Fibroblast of skin of right biceps (primary cell): Measurements from ENCODE around the gene SDHAF3.
"Not testable (repeated sequence)": the region's sequence is repeated elsewhere in the genome, so short reads cannot be mapped to it uniquely, and the experiment has no call there.

Experiments used
- DNase-seq: peaks from one replicate; pipeline ENCODE4 v3.0.0-alpha.2; 2013

The SDHAF3 gene

DNA sequence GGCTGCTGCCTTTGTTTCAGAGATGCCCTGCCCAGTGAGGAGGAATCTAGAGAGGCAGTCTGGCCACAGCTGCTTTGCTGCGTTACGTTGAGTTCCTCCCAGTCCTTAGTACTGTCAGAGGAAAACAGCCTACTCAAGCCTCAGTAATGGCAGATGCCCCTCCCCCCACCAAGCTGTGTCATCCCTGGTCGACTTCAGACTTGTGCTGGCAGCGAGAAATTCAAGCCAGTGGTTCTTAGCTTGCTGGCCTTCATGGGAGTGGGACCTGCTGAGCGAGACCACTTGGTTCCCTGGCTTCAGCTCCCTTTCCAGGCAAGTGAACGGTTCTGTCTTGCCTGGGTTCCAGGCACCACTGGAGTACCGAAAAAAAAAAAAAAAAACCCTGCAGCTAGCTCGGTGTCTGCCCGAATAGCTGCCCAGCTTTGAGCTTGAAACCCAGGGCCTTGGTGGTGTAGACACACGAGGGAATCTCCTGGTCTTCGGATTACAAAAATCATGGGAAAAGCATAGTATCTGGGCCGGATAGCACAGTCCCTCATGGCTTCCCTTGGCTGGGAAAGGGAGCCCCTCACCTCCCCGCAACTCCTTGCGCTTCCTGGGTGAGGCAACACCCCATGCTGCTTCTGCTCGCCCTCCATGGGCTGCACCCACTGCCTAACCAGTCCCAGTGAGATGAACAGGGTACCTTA lies 9.1 kb downstream of the SDHAF3 start:
- peak; percentile 36 for DNase-seq

DNA sequence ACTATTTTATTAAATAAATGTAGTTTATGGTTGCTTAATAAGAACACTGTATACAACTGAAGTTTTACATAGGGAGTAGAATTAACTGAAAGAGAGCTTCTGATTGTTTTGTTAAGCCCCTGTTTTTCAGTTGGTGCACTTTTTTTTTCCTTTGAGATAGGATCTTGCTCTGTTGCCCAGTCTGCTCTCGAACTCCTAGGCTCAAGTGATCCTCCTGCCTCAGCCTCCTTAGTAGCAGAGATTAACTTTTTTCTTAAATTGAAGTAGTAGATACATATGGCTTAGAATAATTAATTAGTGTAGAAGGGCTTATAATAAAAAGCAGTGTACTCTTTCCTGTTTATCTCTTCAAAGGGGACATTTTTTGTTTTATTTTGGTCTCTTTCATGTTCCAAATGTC lies 11.2 kb downstream of the SDHAF3 start:
- no peak for DNase-seq

DNA sequence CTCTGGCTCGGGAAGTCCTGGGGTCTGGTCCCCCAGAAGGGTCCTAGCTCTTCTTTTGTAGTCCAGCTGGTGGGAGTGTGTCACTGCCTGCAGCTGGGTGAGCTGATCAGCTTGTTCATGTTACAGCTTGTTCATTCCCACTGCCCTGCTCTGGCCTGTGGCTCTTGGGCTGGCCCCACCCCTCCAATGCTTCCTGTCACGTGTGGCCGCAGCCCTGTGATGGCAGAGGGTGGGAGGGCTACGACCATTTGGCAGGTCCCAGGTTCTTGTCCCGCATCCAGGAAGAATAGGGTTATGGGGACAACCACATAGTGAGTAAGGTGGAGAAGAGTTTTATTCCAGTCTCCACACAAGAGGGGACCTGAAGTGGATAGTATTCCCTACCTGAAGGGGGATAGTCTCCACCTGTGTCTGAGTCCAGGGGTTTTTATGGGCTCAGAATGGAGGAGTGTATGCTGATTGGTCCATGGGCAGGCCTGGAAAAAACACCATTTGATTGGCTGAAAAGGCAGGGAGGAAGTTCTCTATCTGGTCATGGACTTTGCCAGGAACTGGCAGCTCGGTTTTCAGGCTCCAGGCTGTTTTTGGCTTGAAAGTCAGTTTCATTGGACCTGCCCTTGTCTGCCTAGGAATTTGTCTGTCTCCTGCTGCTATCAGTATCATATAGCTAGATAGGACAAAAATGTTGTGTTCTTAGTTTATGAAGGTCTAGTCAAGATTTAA lies 13.1 kb downstream of the SDHAF3 start:
- no peak for DNase-seq

DNA sequence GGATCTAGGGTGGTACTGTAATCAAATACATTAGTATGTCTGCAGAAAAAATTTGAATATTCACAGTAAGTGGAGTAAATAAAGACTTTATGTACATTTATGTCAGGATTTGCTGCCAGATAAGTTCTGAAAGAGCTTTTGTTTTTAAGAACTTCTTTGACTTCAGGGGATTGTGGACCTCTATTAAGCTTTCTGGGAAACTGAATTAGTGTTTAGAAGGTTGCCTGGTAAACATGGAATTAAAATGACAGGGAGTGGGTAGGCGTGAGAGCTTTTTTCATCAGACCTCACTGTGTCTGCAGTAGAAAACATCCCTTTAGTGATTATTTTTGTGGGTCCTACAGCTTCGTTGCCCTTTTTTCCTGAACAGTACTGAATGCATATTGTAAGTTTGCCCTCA lies 15.7 kb downstream of the SDHAF3 start:
- no peak for DNase-seq

- DNase-seq, result no peak
Observed at GRCh38 chr7:97138830-97139229, 21.3 kb downstream of the SDHAF3 start.

- peak; percentile 22 for DNase-seq
Observed at GRCh38 chr7:97145068-97145467, 27.6 kb downstream of the SDHAF3 start.

DNA sequence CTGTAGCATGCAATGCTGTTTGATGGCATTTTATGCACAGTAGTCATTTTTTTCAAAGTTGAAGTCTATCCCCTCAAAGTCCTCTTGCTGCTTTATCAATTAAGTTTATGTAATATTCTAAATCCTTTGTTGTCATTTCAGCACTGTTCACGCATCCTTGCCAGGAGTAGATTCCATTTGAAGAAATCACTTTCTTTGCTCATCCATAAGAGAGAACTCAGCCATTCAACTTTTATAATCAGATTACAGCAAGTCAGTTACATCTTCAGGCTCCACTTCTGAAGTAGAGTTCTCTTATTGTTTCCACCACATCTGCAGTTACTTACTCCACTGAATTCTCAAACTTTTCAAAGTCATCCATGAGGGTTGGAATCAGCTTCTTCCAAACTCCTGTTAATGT lies 32.3 kb downstream of the SDHAF3 start:
- no peak for DNase-seq

DNA sequence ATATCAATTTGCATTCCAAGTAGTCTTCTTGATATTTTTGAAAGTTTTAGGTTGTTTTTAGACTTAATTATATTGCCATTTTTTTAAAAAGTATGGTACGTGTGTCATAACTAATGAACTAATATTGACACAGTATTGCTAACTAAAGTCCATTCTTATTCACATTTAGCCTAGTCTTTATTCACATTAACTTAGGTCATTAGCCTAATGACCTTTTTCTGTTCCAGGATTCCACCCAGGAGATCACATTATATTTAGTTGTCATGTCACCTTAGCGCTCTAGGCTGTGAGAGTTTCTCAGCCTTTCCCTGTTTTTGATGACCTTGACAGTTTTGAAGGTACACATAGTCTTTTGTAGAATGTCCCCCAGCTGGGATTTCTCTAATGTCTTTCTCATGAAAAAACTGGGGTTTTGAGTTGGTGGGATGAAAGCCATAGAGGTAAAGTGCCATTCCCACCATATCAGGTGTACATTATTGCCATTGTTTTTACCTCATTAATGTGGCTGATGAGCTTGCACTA lies 38.5 kb downstream of the SDHAF3 start:
- no peak for DNase-seq

DNA sequence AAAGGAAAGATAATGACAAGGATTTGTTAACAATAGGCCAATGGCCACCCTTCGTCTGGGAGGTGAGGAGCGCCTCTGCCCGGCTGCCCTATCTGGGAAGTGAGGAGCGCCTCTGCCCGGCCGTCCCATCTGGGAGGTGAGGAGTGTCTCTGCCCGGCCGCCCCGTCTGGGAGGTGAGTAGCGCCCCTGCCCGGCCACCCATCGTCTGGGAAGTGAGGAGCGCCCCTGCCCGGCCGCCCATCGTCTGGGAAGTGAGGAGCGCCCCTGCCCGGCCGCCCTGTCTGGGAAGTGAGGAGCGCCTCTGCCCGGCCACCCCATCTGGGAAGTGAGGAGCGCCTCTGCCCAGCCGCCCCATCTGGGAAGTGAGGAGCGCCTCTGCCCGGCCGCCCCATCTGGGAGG lies 42.5 kb downstream of the SDHAF3 start:
- not testable (repeated sequence) for DNase-seq

- not testable (repeated sequence) for DNase-seq
Observed at GRCh38 chr7:97161609-97162008, 44.1 kb downstream of the SDHAF3 start.

- DNase-seq, result no peak
Observed at GRCh38 chr7:97166308-97166707, 48.8 kb downstream of the SDHAF3 start.

- DNase-seq, result no peak
Observed at GRCh38 chr7:97167176-97167575, 49.7 kb downstream of the SDHAF3 start.

GRCh38 chr7:97167749-97168148 lies 50.3 kb downstream of the SDHAF3 start:
- no peak for DNase-seq

- DNase-seq, result no peak
Observed at GRCh38 chr7:97174303-97174702, 56.8 kb downstream of the SDHAF3 start.

GRCh38 chr7:97179454-97180104 lies 62.1 kb downstream of the SDHAF3 start:
- peak; percentile 58 for DNase-seq

- peak; percentile 29 for DNase-seq
Observed at GRCh38 chr7:97187067-97187466, 69.6 kb downstream of the SDHAF3 start.

DNA sequence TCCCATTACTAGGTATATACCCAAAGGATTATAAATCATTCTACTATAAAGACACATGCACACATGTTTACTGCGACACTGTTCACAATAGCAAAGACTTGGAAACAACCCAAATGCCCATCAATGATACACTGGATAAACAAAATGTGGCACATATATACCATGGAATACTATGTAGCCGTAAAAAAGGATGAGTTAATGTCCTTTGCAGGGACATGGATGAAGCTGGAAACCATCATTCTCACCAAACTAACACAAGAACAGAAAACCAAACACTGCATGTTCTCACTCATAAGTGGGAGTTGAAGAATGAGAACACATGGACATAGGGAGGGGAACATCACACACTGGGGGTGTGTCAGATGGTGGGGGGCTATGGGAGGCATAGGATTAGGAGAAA lies 78.7 kb downstream of the SDHAF3 start:
- not testable (repeated sequence) for DNase-seq

DNA sequence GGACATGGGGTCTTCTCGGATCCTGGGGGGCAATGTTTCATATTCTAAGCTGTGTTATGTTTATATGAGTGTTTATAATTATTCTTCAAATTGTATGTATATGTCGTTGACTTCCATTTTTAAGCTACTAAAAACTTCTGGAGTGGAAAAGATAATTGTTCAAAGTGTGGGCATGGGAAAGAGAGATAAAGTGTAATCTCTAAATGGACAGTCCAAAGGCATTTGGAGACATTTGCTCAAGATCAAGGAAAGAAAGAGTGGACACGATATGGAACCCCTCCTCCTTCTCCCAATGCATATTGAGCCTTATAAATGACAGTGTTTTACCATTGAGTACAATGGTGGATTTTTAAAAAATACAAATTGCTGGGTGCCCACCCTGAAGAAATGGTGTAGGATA lies 81.1 kb downstream of the SDHAF3 start:
- no peak for DNase-seq

DNA sequence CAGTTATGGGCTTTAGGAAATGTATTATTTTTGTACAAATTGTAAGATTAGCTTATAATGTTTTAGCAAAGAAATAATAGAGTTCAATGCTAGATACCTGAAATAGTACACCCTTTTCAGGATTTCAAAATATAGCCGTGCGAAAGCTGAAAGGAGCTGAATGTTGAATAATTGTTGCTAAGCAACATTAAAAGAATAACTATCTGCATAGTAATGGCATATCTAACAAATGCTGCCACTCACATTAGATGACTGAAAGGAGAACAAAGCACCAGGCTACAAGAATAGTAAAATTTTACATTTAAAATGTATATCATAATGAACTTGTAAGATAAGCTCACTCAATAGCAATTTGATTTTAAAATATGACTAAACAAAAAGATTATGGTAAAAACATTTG lies 82.5 kb downstream of the SDHAF3 start:
- DNase-seq, result no peak

GRCh38 chr7:97203957-97204356 lies 86.5 kb downstream of the SDHAF3 start:
- DNase-seq, result no peak

- DNase-seq, result no peak
Observed at GRCh38 chr7:97204821-97205220, 87.3 kb downstream of the SDHAF3 start.

- DNase-seq, result no peak
Observed at GRCh38 chr7:97215556-97215955, 98.1 kb downstream of the SDHAF3 start.

DNA sequence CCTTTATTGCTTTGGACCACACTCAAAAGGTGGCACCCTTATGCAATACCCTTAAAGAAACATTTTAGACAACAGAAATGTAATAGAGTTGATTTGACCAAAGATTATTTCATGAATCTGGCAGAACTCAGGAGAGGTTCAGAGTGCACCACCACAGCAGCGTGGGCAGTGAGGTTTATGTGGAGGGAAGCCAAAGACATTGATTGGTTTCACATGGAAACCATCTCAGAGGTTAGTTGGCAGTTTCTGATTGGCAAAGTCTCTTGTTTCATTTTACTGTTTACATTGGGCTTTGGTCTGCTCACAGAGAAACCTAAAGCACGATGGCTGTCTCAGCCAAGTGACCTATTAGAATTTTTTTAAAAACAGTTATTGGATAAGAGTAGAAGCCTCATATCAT lies 101.3 kb downstream of the SDHAF3 start:
- DNase-seq, result no peak

DNA sequence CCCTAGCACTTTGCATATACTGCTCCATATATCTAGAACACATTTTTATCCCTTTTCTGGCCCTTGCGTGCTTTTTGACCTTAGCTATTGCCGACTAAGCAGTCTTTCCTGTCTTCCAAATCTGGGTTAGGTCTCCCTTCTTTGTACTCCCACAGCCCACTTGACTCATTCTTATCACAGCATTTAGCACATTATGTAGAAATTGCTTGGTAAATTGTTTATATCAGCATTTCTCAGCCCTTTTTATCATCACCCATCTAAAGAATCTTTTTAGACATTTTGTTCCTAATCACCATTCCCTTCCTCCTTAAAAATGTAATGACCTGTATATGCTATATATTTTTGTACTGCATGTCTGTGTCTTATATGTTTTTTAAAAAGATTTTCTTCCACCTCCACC lies 101.7 kb downstream of the SDHAF3 start:
- no peak for DNase-seq
